ENCODE measurements around the gene CHST11.
"Not testable (repeated sequence)": the region's sequence is repeated elsewhere in the genome, so short reads cannot be mapped to it uniquely, and the experiment has no call there.

The CHST11 gene

GRCh38 chr12:104521731-104522130, 65.0 kb downstream of the CHST11 start:
- Histone ChIP-seq H3K9me3 (ENCODE audit: control insufficient read depth in 1 of 2, low read length in 2 of 2) (no peaks in the 10 kb centered on the region), H3K27me3 (ENCODE audit: low read depth, low read length) (no peaks in the 10 kb centered on the region), H3K36me3 (ENCODE audit: control insufficient read depth in 1 of 2, insufficient read depth in 2 of 2, low read length in 2 of 2) (no peaks in the 10 kb centered on the region), H3K4me3 (ENCODE audit: low read depth in 1 of 2, low read length in 2 of 2) (no peak overlapping the region), H3K4me1 (ENCODE audit: control insufficient read depth in 1 of 2, insufficient read depth in 2 of 2, low read length in 2 of 2) (peaks cover 4 to 24% of the 10 kb centered on the region in 2 donors), H3K27ac (ENCODE audit: low read length) (no peak overlapping the region)

- Histone ChIP-seq H3K4me1 (ENCODE audit: control insufficient read depth in 1 of 2, insufficient read depth in 2 of 2, low read length in 2 of 2) (peaks cover 4 to 24% of the 10 kb centered on the region in 2 donors), H3K9me3 (ENCODE audit: control insufficient read depth in 1 of 2, low read length in 2 of 2) (no peaks in the 10 kb centered on the region), H3K27me3 (ENCODE audit: low read depth, low read length) (no peaks in the 10 kb centered on the region), H3K36me3 (ENCODE audit: control insufficient read depth in 1 of 2, insufficient read depth in 2 of 2, low read length in 2 of 2) (no peaks in the 10 kb centered on the region), H3K4me3 (ENCODE audit: low read depth in 1 of 2, low read length in 2 of 2) (no peak overlapping the region), H3K27ac (ENCODE audit: low read length) (no peak overlapping the region)
Observed at GRCh38 chr12:104522985-104523722, 66.4 kb downstream of the CHST11 start.

GRCh38 chr12:104524034-104524832, 67.5 kb downstream of the CHST11 start:
- Histone ChIP-seq H3K9me3 (ENCODE audit: control insufficient read depth in 1 of 2, low read length in 2 of 2) (no peaks in the 10 kb centered on the region), H3K4me1 (ENCODE audit: control insufficient read depth in 1 of 2, insufficient read depth in 2 of 2, low read length in 2 of 2) (peaks cover 4 to 24% of the 10 kb centered on the region in 2 donors), H3K4me3 (ENCODE audit: low read depth in 1 of 2, low read length in 2 of 2) (no peak overlapping the region), H3K27me3 (ENCODE audit: low read depth, low read length) (no peaks in the 10 kb centered on the region), H3K27ac (ENCODE audit: low read length) (no peak overlapping the region), H3K36me3 (ENCODE audit: control insufficient read depth in 1 of 2, insufficient read depth in 2 of 2, low read length in 2 of 2) (no peaks in the 10 kb centered on the region)

DNA sequence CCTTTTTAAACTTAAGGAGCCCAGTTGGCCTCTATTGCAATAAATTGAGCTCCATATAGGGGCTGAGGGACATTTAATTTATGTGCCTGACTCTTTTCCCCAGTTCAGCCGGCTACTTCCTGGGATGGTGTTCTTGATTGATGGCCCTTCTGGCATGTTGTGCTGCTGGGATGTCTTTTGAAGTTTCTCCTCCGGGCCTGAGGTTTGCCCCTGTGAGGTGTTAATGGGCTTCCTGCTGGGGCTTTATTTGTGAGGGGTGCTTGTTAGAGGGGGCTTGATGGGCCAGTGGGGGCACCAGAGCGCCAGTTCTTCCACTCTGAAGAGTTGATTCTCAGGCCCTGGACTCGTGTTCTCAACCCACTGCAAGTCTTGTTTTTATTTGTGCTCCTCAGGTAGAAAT, 69.6 kb downstream of the CHST11 start:
- H3K36me3 ChIP-seq (ENCODE audit: control insufficient read depth in 1 of 2, insufficient read depth in 2 of 2, low read length in 2 of 2): no peaks in the 10 kb centered on the region
- no peaks in the 10 kb centered on the region for H3K27me3 ChIP-seq (ENCODE audit: low read depth, low read length)
- peaks cover 4 to 14% of the 10 kb centered on the region in 2 donors for H3K4me1 ChIP-seq (ENCODE audit: control insufficient read depth in 1 of 2, insufficient read depth in 2 of 2, low read length in 2 of 2)
- no peaks in the 10 kb centered on the region for H3K9me3 ChIP-seq (ENCODE audit: control insufficient read depth in 1 of 2, low read length in 2 of 2)
- H3K27ac ChIP-seq (ENCODE audit: low read length): no peak overlapping the region
- no peak overlapping the region for H3K4me3 ChIP-seq (ENCODE audit: low read depth in 1 of 2, low read length in 2 of 2)

GRCh38 chr12:104526751-104527150, 70.0 kb downstream of the CHST11 start:
- no peak overlapping the region for H3K4me3 ChIP-seq (ENCODE audit: low read depth in 1 of 2, low read length in 2 of 2)
- no peaks in the 10 kb centered on the region for H3K36me3 ChIP-seq (ENCODE audit: control insufficient read depth in 1 of 2, insufficient read depth in 2 of 2, low read length in 2 of 2)
- no peak overlapping the region for H3K27ac ChIP-seq (ENCODE audit: low read length)
- no peaks in the 10 kb centered on the region for H3K27me3 ChIP-seq (ENCODE audit: low read depth, low read length)
- H3K4me1 ChIP-seq (ENCODE audit: control insufficient read depth in 1 of 2, insufficient read depth in 2 of 2, low read length in 2 of 2): peaks cover 4 to 14% of the 10 kb centered on the region in 2 donors
- H3K9me3 ChIP-seq (ENCODE audit: control insufficient read depth in 1 of 2, low read length in 2 of 2): no peaks in the 10 kb centered on the region

DNA sequence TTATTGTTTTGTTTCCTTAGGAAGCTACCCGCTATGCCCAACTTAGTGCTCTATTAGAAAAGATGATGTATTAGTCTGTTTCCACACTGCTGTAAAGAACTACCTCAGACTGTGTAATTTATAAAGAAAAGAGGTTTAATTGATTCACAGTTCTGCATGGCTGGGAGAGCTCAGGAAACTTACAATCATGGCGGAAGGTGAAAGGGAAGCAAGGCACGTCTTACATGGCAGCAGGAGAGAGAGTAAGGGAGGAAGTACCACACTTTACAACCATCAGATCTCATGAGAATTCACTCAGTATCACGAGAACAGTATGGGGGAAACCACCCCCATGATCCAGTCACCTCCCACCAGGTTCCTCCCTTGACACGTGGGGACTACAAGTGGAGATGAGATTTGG, 70.9 kb downstream of the CHST11 start:
- H3K4me3 ChIP-seq (ENCODE audit: low read depth in 1 of 2, low read length in 2 of 2); H3K27ac ChIP-seq (ENCODE audit: low read length); H3K9me3 ChIP-seq (ENCODE audit: control insufficient read depth in 1 of 2, low read length in 2 of 2); H3K27me3 ChIP-seq (ENCODE audit: low read depth, low read length); H3K36me3 ChIP-seq (ENCODE audit: control insufficient read depth in 1 of 2, insufficient read depth in 2 of 2, low read length in 2 of 2): not testable (repeated sequence)
- peaks cover 4 to 14% of the 10 kb centered on the region in 2 donors for H3K4me1 ChIP-seq (ENCODE audit: control insufficient read depth in 1 of 2, insufficient read depth in 2 of 2, low read length in 2 of 2)

DNA sequence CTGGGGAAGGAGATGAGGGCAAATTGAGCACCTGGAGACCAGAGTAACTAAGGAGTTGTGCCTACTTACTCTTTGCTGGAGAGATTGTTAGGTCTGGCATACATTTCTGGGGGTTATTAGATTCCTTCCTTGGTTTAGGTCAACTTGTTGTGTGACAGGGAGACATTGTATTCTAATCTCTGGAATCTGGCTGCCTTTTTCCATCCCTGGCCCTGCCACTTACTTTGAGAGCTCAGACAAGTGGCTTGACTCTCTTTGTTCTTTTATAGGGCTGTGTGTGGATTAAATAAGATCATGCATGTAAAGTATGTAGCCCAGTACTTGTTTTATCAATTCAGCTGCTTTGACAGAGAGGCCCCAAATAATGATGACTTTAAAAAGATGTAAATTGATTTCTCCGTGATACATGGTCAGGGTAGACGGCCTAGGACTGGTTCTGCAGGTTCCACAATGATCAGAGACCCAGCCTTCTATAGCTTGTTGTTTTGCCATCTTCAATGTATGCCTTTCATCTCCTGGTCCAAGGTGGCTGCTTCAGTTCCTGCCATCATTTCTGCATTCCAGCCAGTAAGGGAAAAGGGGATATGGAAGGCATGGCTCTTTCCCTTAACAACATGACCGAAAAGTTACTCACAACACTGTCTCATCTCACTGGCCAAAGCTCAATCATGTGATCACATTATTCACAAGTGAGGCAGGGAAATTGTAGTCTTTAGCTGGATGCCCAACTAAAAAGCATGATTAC, 72.6 kb downstream of the CHST11 start:
- Histone ChIP-seq H3K36me3 (ENCODE audit: control insufficient read depth in 1 of 2, insufficient read depth in 2 of 2, low read length in 2 of 2) (no peaks in the 10 kb centered on the region), H3K27me3 (ENCODE audit: low read depth, low read length) (no peaks in the 10 kb centered on the region)

DNA sequence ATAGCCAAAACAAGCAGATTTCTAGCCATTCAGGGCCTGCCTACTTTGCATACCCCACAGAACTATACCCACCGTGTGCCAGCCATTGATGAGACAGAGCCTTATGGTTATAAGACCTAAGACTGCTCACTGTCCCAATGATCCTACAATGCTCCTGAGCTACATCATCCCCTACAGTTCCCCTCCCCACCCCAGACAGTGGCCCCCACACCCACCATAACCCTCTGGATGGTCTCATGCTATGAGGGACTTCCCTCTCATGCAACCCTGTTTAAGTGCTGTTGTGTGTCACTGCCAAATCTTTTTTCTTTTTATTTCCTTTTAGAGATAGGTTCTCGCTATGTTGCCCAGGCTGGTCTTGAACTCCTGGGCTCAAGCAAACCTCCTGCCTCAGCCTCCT, 75.9 kb downstream of the CHST11 start:
- Histone ChIP-seq H3K27me3 (ENCODE audit: low read depth, low read length) (no peaks in the 10 kb centered on the region), H3K36me3 (ENCODE audit: control insufficient read depth in 1 of 2, insufficient read depth in 2 of 2, low read length in 2 of 2) (no peaks in the 10 kb centered on the region), H3K9me3 (ENCODE audit: control insufficient read depth in 1 of 2, low read length in 2 of 2) (no peaks in the 10 kb centered on the region), H3K4me3 (ENCODE audit: low read depth in 1 of 2, low read length in 2 of 2) (no peak overlapping the region), H3K27ac (ENCODE audit: low read length) (no peak overlapping the region), H3K4me1 (ENCODE audit: control insufficient read depth in 1 of 2, insufficient read depth in 2 of 2, low read length in 2 of 2) (peaks cover 0 to 3% of the 10 kb centered on the region in 2 donors)

More for the DNA sequence above, 72.6 kb downstream of the CHST11 start:
- H3K9me3 ChIP-seq (ENCODE audit: control insufficient read depth in 1 of 2, low read length in 2 of 2): no peaks in the 10 kb centered on the region
- no peak overlapping the region for H3K27ac ChIP-seq (ENCODE audit: low read length)
- H3K4me1 ChIP-seq (ENCODE audit: control insufficient read depth in 1 of 2, insufficient read depth in 2 of 2, low read length in 2 of 2): no peaks in the 10 kb centered on the region
- H3K4me3 ChIP-seq (ENCODE audit: low read depth in 1 of 2, low read length in 2 of 2): no peak overlapping the region

DNA sequence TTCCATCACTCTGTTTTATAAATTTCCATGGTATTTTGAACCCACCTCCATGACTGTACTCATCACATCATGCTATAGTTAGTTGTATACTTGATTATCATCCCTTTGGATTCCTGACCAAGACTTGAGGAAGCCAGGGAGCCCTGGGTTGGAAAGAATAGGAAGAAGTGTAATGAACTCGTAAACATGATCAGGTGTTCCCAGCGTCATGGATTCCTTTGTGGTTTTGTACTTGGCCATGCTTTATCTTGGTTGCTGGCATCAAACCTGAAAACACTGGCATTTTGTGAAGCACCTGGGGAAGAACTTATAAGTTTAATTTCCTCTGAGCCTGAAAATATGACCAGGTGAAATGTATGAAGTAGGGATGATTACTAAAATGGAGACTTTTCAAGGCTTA, 76.4 kb downstream of the CHST11 start:
- Histone ChIP-seq H3K27me3 (ENCODE audit: low read depth, low read length) (no peaks in the 10 kb centered on the region), H3K4me3 (ENCODE audit: low read depth in 1 of 2, low read length in 2 of 2) (no peak overlapping the region), H3K27ac (ENCODE audit: low read length) (no peak overlapping the region), H3K9me3 (ENCODE audit: control insufficient read depth in 1 of 2, low read length in 2 of 2) (no peaks in the 10 kb centered on the region), H3K4me1 (ENCODE audit: control insufficient read depth in 1 of 2, insufficient read depth in 2 of 2, low read length in 2 of 2) (peaks cover 0 to 3% of the 10 kb centered on the region in 2 donors), H3K36me3 (ENCODE audit: control insufficient read depth in 1 of 2, insufficient read depth in 2 of 2, low read length in 2 of 2) (no peaks in the 10 kb centered on the region)

DNA sequence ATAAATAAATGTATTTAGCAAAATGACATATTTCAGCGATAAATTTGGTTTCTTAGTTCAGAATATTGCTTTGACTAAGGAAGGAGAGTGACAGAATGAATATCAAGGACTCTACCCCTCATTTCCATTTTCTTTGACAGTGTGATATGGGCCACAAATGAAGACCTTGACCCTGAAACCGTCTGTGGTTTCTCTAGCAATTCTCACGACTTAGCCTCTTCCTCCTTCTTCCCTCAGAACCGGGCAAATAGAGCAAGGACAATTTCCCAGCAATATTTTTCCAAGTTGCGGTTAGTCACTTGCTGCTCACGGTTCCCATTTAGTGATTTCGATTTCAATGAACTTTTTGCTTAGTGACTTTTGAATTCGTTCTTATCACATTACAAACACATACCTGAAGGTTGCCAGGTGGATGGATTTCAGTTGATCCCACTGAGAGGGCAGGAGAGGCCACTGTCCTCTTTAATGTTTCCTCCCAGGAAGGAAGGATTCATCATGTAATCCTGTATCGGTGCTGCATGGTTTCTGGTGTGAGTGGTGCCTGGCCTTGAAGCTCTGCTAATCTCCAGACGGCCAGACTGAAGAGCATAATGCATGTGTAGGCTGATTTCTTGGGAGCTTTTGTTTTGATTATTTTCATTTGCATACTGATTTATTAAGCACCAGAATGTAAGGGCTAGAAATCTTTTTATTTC, 77.6 kb downstream of the CHST11 start:
- Histone ChIP-seq H3K9me3 (ENCODE audit: control insufficient read depth in 1 of 2, low read length in 2 of 2) (no peaks in the 10 kb centered on the region), H3K4me3 (ENCODE audit: low read depth in 1 of 2, low read length in 2 of 2) (no peak overlapping the region), H3K4me1 (ENCODE audit: control insufficient read depth in 1 of 2, insufficient read depth in 2 of 2, low read length in 2 of 2) (peaks cover 0 to 3% of the 10 kb centered on the region in 2 donors), H3K27ac (ENCODE audit: low read length) (no peak overlapping the region), H3K36me3 (ENCODE audit: control insufficient read depth in 1 of 2, insufficient read depth in 2 of 2, low read length in 2 of 2) (no peaks in the 10 kb centered on the region), H3K27me3 (ENCODE audit: low read depth, low read length) (no peaks in the 10 kb centered on the region)

GRCh38 chr12:104534857-104535248, 78.1 kb downstream of the CHST11 start:
- Histone ChIP-seq H3K4me3 (ENCODE audit: low read depth in 1 of 2, low read length in 2 of 2) (no peak overlapping the region), H3K36me3 (ENCODE audit: control insufficient read depth in 1 of 2, insufficient read depth in 2 of 2, low read length in 2 of 2) (no peaks in the 10 kb centered on the region), H3K27me3 (ENCODE audit: low read depth, low read length) (no peaks in the 10 kb centered on the region), H3K4me1 (ENCODE audit: control insufficient read depth in 1 of 2, insufficient read depth in 2 of 2, low read length in 2 of 2) (peaks cover 0 to 3% of the 10 kb centered on the region in 2 donors), H3K9me3 (ENCODE audit: control insufficient read depth in 1 of 2, low read length in 2 of 2) (no peaks in the 10 kb centered on the region), H3K27ac (ENCODE audit: low read length) (no peak overlapping the region)
